GM21825 (cell line): ENCODE data around the gene RAB6A.

Source experiments
- ATAC-seq: cut with Tn5 transposase; IDR thresholded peaks from one replicate; pipeline ENCODE4 v1.9.1; 2021; ENCODE audit warnings: mild to moderate bottlenecking, moderate library complexity; ENCODE audit not compliant: unreplicated experiment

Gene RAB6A

DNA sequence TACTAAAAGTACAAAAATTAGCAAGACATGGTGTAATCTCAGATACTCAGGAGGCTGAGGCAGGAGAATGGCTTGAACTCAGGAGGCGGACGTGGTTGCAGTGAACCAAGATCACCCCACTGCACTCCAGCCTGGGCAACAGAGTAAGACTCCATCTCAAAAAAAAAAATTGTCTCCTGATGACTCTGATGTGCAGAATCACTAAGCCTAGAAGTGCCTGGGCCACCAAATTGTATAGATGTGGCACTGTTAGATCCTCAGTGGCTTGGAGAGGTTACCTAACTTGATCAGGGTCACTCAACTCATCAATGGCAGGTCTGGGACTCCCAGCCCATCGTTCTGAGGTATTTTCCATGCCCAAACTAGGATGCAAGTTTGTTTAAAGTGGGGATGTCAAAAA lies 103.9 kb downstream of the RAB6A start:
- ATAC-seq, result no peak

DNA sequence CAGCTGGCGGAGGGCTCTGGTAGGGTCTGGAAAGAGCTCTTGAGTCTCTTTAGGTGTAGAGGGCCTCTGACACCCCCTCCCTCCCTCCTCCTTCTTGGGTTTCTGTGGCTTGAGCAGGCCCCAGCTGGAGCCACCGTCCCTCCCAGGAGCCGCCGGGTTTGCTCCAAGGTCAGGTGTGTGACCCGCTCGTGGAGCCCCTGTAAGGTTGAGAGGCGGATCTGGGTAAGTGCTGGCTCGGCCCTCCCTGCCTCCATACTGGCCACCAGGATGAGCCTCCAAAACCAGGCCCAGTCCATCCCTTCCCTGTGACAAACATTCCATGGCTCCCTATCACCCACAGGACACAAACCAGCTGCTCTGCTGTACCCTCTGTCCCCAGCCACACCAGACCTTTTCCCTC lies 105.2 kb downstream of the RAB6A start:
- ATAC-seq, result no peak

- ATAC-seq, result no peak
Measured at GRCh38 chr11:73654482-73655021, 106.3 kb downstream of the RAB6A start.

GRCh38 chr11:73653996-73654395 lies 106.9 kb downstream of the RAB6A start:
- no peak for ATAC-seq

GRCh38 chr11:73652856-73653559 lies 107.9 kb downstream of the RAB6A start:
- ATAC-seq, result no peak

DNA sequence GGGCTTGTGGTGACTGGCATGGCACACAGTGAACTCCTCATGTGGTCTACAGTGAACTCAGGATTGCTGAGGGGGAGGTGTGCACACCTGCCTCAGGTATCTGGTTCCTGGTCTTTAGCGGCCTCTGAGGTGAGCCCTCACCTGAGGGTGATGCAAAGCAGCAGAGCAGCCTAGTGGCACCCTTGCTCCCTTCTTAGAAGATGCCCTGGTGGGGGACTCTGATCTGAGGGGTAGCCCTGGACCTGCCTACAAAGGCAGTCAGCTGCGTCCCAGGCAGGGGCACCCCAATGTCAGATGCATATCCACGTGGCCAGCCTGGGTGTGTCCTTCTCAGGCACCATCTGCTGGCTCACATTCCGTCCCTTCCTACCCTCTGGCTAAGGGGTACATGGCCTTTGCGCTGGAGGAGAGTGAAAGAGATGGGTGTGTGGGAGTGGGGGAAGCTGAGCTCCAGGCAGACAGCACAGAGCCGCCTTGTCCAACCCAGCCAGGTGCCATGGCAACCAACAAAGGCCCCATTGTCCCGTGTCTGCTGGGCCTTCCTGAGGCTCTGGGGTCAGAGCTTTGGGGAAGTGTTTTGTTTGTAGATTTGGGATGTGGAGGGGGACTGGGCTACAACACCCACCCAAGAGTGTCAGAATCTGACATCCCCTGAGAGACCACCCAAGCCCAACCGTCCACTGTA lies 108.7 kb downstream of the RAB6A start:
- no peak for ATAC-seq

DNA sequence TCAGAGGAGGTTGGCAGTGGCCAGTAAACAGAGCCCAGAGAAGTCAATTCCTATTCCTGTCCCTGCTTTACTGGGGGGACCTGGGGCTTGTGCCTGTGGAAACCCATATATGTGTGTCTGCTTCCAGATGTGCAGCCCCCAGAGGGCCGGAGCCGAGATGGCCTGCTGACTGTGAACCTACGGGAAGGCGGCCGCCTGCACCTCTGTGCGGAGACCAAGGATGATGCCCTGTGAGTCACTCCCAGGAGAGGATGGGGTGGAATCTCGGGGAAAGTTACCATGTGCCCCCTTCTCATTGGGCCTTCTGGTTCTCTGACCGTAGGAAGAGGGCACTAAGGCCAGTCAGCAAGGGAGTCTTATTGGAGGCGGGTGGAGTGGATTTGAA lies 109.2 kb downstream of the RAB6A start:
- no peak for ATAC-seq

GRCh38 chr11:73651252-73651651 lies 109.6 kb downstream of the RAB6A start:
- ATAC-seq, result no peak

DNA sequence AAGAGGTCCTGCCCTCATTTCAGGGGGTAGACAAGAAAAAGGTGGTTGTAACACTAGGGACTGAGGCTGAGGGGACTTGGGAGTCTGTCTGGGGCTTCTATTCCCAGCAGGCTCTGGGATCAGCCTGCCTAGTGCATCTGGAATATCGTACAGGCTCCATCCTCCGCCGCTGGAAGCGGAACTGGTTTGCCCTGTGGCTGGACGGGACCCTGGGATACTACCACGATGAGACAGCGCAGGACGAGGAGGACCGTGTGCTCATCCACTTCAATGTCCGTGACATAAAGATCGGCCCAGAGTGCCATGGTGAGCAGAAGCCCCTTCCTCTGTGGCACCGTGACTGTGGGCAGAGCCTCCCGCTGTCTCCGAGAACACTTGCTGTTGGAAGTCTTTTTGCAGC lies 110.5 kb downstream of the RAB6A start:
- no peak for ATAC-seq

- ATAC-seq, result no peak
Measured at GRCh38 chr11:73649206-73649605, 111.7 kb downstream of the RAB6A start.

GRCh38 chr11:73648571-73649046 lies 112.3 kb downstream of the RAB6A start:
- ATAC-seq, result no peak

- ATAC-seq, result no peak
Measured at GRCh38 chr11:73648121-73648520, 112.8 kb downstream of the RAB6A start.

DNA sequence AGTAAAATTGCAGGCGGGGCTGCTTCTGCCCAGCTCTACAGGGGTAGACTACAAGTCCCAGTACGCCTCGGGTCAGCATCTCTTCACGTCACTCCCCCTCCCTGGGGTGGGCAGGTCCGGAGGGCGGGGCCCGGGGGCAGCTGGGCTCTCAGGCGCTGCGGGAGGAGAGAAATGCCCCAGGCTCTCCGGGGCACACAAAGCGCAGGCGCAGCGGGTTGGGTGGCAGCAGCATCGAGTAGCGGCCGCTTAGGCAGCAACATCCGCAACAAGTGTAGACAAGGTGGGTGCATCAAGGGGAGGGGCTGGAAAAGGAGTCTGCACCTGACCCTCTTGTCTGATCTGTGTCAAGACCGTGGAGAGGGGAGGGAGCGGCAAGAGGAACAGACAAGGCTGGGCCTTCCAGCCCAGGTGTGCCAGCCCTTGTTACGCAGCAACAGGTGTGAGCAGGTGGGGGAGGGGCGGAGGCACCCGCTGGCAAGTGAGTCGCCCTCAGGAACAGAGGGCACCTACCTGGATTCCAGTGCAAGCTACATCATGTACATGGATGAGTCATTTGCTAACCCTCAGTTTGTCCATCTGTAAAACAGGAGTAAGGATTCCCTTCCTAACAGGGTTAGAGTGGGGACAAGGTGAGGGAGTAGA lies 113.3 kb downstream of the RAB6A start:
- ATAC-seq, result peak; percentile 81

- ATAC-seq, result no peak
Measured at GRCh38 chr11:73645972-73646631, 114.8 kb downstream of the RAB6A start, which contains the start of gene PLEKHB1. Gene PLEKHB1 (plus strand): TSS chr11:73646581. CDS start chr11:73646609, 28 bp downstream.

- no peak for ATAC-seq
Measured at GRCh38 chr11:73645121-73645969, 115.5 kb downstream of the RAB6A start.

- no peak for ATAC-seq
Measured at GRCh38 chr11:73641668-73642067, 119.2 kb downstream of the RAB6A start.

DNA sequence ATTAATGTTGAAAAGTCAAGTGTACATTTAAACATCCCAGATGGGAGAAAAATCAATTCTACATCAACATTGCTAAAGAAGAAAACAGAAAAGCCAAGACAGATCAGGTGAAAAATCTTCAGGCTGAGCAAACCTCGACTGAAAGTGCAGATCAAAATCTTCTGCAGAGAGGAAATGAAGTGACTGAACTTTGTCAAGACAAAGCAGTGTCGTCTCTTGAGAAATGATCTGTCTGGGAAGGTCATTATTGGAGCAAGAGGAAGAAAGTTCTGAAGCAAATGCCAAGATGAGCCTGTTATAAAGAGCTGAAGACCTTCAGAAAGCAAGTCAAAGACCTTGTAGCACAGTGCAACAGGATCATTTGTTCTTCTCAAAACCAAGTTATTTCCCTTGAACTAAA lies 120.3 kb downstream of the RAB6A start:
- no peak for ATAC-seq

DNA sequence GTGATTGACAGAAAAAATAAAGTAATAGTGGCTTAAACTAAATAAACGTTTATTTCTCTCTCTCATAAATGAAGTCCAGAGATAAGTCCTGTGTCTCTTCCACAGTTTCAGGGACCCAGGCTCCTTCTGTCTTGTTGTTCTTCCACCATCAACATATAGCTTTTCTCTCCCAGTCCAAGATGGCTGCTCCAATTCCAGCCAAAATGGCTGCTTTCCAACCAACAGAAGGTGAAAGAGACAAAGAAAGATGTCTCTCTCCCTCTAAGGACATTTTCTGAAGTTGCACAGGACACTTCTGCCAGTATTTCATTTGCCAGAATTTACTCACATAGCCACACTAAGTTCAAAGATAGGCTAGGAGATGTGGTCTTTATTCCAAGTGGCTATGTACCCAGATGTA lies 123.9 kb downstream of the RAB6A start:
- ATAC-seq, result no peak

GRCh38 chr11:73636249-73636648 lies 124.6 kb downstream of the RAB6A start:
- ATAC-seq, result no peak

GRCh38 chr11:73635721-73636120 lies 125.2 kb downstream of the RAB6A start:
- no peak for ATAC-seq
